IPS DF 19.7 (cell line): Measurements from ENCODE around the gene DEPDC7.
"Not testable (repeated sequence)": the region's sequence is repeated elsewhere in the genome, so short reads cannot be mapped to it uniquely, and the experiment has no call there.

Experiments
- DNase-seq: peaks from one replicate; pipeline ENCODE4 v3.0.0-alpha.2; 2013; ENCODE audit warnings: low read depth, low spot score

Gene DEPDC7

GRCh38 chr11:33025339-33025722 lies 9.7 kb downstream of the DEPDC7 start:
- no peak for DNase-seq

- DNase-seq: no peak
Observed at GRCh38 chr11:33027233-33027632, 11.6 kb downstream of the DEPDC7 start.

GRCh38 chr11:33027846-33028536 lies 12.3 kb downstream of the DEPDC7 start:
- no peak for DNase-seq

- DNase-seq: no peak
Observed at GRCh38 chr11:33028537-33028914, 12.8 kb downstream of the DEPDC7 start.

- DNase-seq: not testable (repeated sequence)
Observed at GRCh38 chr11:33029218-33029617, 13.5 kb downstream of the DEPDC7 start.

- DNase-seq: no peak
Observed at GRCh38 chr11:33033493-33033892, 17.8 kb downstream of the DEPDC7 start.

- no peak for DNase-seq
Observed at GRCh38 chr11:33035011-33035410, 19.3 kb downstream of the DEPDC7 start.

GRCh38 chr11:33039274-33040032 lies 23.8 kb downstream of the DEPDC7 start, which contains the start of gene TCP11L1:
Gene TCP11L1, plus strand, starts transcription at chr11:33039572. Its CDS starts 4,202 bp downstream, at chr11:33043774.
- DNase-seq: peak; percentile 79

GRCh38 chr11:33040033-33040861 lies 24.6 kb downstream of the DEPDC7 start:
- no peak for DNase-seq

GRCh38 chr11:33040862-33041453 lies 25.3 kb downstream of the DEPDC7 start:
- no peak for DNase-seq

GRCh38 chr11:33043221-33043830 lies 27.6 kb downstream of the DEPDC7 start:
- no peak for DNase-seq

- no peak for DNase-seq
Observed at GRCh38 chr11:33044285-33044756, 28.6 kb downstream of the DEPDC7 start.

- DNase-seq: no peak
Observed at GRCh38 chr11:33045551-33046255, 30.0 kb downstream of the DEPDC7 start.

GRCh38 chr11:33048701-33049100 lies 33.0 kb downstream of the DEPDC7 start:
- not testable (repeated sequence) for DNase-seq

- not testable (repeated sequence) for DNase-seq
Observed at GRCh38 chr11:33049565-33050408, 34.1 kb downstream of the DEPDC7 start.

GRCh38 chr11:33052231-33052630 lies 36.6 kb downstream of the DEPDC7 start:
- DNase-seq: no peak

- DNase-seq: no peak
Observed at GRCh38 chr11:33055375-33055774, 39.7 kb downstream of the DEPDC7 start.

- no peak for DNase-seq
Observed at GRCh38 chr11:33057284-33057683, 41.6 kb downstream of the DEPDC7 start.

- DNase-seq: no peak
Observed at GRCh38 chr11:33059331-33060007, 43.8 kb downstream of the DEPDC7 start.
